Measurements from ENCODE around the gene VSTM2B.

VSTM2B gene

GRCh38 chr19:29598496-29598895, 72.7 kb downstream of the VSTM2B start:
- no peak for DNase-seq (ENCODE audit: low read depth)
- no peak overlapping the region for H3K4me3 ChIP-seq (replicated peaks; ENCODE audit: low read depth, low read length)
- TF ChIP-seq, protein P1, sequence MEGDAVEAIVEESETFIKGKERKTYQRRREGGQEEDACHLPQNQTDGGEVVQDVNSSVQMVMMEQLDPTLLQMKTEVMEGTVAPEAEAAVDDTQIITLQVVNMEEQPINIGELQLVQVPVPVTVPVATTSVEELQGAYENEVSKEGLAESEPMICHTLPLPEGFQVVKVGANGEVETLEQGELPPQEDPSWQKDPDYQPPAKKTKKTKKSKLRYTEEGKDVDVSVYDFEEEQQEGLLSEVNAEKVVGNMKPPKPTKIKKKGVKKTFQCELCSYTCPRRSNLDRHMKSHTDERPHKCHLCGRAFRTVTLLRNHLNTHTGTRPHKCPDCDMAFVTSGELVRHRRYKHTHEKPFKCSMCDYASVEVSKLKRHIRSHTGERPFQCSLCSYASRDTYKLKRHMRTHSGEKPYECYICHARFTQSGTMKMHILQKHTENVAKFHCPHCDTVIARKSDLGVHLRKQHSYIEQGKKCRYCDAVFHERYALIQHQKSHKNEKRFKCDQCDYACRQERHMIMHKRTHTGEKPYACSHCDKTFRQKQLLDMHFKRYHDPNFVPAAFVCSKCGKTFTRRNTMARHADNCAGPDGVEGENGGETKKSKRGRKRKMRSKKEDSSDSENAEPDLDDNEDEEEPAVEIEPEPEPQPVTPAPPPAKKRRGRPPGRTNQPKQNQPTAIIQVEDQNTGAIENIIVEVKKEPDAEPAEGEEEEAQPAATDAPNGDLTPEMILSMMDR (IDR thresholded peaks at IDR 0.05; ENCODE audit: low read length, missing control alignments), result no peak

- TF ChIP-seq, protein P1 (IDR thresholded peaks at IDR 0.05; ENCODE audit: low read length, missing control alignments), result no peak
- no peak overlapping the region for H3K4me3 ChIP-seq (replicated peaks; ENCODE audit: low read depth, low read length)
- no peak for DNase-seq (ENCODE audit: low read depth)
Observed at GRCh38 chr19:29603308-29603707, 77.5 kb downstream of the VSTM2B start.

DNA sequence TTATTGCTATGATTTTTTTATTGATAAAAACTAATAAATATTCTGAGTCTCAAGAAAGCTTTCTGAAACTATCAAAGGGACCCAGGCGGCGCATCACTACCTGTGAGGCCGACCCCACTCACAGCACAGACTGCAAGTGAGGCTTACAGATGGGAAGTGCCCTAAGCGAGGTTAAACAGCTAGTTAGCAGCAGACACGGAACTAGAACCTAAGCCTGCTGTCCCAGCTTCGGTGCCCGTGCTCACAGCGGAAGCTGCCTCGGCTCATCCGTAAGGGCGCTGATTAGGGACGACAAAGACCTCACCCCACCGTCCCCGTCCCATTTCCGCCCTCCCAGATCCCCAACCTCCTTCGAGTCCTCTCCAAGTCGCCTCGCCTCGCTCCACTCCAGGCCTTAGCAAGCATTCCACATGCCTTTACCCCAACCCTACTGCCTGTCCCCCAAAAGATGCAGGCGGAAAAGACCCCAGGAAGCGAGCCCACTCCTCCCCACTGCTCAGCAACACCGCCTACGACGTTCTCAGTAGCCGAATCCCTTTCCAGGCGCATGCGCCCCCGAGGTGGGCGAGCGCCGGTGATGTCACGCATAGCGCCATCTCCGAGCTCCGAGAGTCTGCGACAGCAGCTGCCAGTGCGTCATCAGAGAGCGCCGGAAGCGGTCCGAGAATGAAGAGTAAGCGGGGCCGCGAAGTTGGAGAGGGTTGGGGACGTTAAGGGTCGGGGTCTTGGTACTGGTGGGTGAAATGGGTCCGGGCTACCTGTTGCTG, 80.0 kb downstream of the VSTM2B start, which contains the start of gene POP4:
TSS of gene POP4 (plus strand) at position 631 of the 767 bp plus-strand sequence. CDS start at position 667, 36 bp downstream.
- DNase-seq (ENCODE audit: low read depth), result peak; percentile 96
- TF ChIP-seq, protein P1 (IDR thresholded peaks at IDR 0.05; ENCODE audit: low read length, missing control alignments), result no peak
- H3K4me3 ChIP-seq (replicated peaks; ENCODE audit: low read depth, low read length), result peak within 1 kb of the TSS; percentile 100

DNA sequence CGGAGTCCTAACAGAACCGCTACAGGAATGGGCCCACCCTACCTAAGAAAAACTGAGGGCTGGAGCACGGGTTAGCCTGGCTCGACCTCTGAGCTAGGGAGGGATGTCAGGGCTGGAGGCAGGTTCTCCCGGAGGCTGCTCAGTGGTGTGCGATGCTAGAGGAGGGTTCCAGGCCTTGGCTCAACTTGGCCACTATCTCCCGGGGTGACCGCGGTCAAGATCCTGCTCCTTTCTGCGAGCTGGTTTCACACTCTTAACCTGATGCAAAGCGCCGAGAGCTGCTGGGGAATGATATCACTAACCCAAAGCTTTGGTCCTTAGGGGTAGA, 80.6 kb downstream of the VSTM2B start:
- TF ChIP-seq, protein P1 (IDR thresholded peaks at IDR 0.05; ENCODE audit: low read length, missing control alignments), result no peak
- DNase-seq (ENCODE audit: low read depth), result no peak
- H3K4me3 ChIP-seq (replicated peaks; ENCODE audit: low read depth, low read length), result peak overlapping the region; percentile 100

DNA sequence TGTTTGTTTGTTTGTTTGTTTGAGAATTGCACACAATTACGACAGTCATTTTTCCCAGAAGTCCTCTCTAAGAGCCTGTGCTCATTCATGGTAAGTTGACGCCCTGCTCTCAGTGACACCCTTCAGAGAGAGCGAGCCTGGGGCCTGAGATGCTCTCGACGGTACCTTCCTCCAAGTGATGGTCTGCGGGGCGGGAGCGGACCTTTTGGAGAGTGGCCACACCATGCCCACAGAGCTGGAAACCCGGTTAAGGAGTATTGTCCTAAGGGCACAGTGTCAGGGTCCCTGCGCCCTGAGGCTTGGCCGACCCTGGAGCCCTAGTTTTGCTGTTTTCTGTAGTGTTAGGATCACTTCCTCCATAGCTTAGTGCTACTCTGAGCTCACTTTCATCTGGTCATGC, 83.8 kb downstream of the VSTM2B start:
- TF ChIP-seq, protein P1 (IDR thresholded peaks at IDR 0.05; ENCODE audit: low read length, missing control alignments), result no peak

GRCh38 chr19:29610213-29610573, 84.4 kb downstream of the VSTM2B start:
- no peak for DNase-seq (ENCODE audit: low read depth)
- no peak overlapping the region for H3K4me3 ChIP-seq (replicated peaks; ENCODE audit: low read depth, low read length)
- TF ChIP-seq, protein P1 (IDR thresholded peaks at IDR 0.05; ENCODE audit: low read length, missing control alignments), result no peak

More for the DNA sequence above, 83.8 kb downstream of the VSTM2B start:
- DNase-seq (ENCODE audit: low read depth), result no peak
- no peak overlapping the region for H3K4me3 ChIP-seq (replicated peaks; ENCODE audit: low read depth, low read length)
